Glutamatergic neuron (in vitro differentiated cells): ENCODE measurements around the gene PROC. TPM values are rescaled to one million over a fixed set of nuclear protein-coding genes. Genes with fewer than 3 reads are reported as not detected.

Source experiments
- DNase-seq: peaks from one replicate; pipeline ENCODE4 v3.0.0; 2022
- H3K27ac Mint-ChIP-seq: one replicate; pipeline ENCODE4 v1.8.0; 2020; ENCODE audit warnings: mild to moderate bottlenecking, mixed read lengths, inconsistent platforms; ENCODE audit not compliant: unreplicated experiment
- H3K27me3 Mint-ChIP-seq: one replicate; pipeline ENCODE4 v1.8.0; 2020; ENCODE audit warnings: mild to moderate bottlenecking, moderate library complexity, mixed read lengths, inconsistent platforms; ENCODE audit not compliant: unreplicated experiment
- H3K36me3 Mint-ChIP-seq: one replicate; pipeline ENCODE4 v1.8.0; 2020; ENCODE audit warnings: mild to moderate bottlenecking, mixed read lengths, inconsistent platforms; ENCODE audit not compliant: unreplicated experiment
- H3K4me1 Mint-ChIP-seq: one replicate; pipeline ENCODE4 v1.8.0; 2020; ENCODE audit warnings: mild to moderate bottlenecking, low read depth, mixed read lengths, inconsistent platforms; ENCODE audit not compliant: unreplicated experiment
- H3K4me3 Mint-ChIP-seq: one replicate; pipeline ENCODE4 v1.8.0; 2020; ENCODE audit warnings: mild to moderate bottlenecking, mixed read lengths, inconsistent platforms; ENCODE audit not compliant: unreplicated experiment
- H3K9me3 Mint-ChIP-seq: one replicate; pipeline ENCODE4 v1.8.0; 2020; ENCODE audit warnings: mild to moderate bottlenecking, moderate library complexity, mixed read lengths, inconsistent platforms; ENCODE audit not compliant: unreplicated experiment
- CTCF ChIP-seq: fragments of 200-600 bp; sonication (generic); IDR thresholded peaks from one replicate; pipeline ENCODE4 v1.5.0; 2021; ENCODE audit not compliant: partially characterized antibody, unreplicated experiment
- total RNA-seq: library from RNA; stranded (reverse); fragmentation: NEBNext Ultra II Directional; extraction: Animal tissue kit (Norgen Biotek cat#: 25700); gene quantifications from one replicate; pipeline ENCODE4 v1.2.1, GENCODE V29; 2021; ENCODE audit not compliant: unreplicated experiment

The PROC gene
- total RNA-seq, 1 donor from 2014 or later: not detected

- no peak overlapping the region for H3K4me3 Mint-ChIP-seq
- no peak for TF ChIP-seq CTCF
Observed at GRCh38 chr2:127462461-127462860, 44.2 kb downstream of the PROC start.

GRCh38 chr2:127463155-127463991, 45.1 kb downstream of the PROC start:
- Mint-ChIP-seq H3K27ac (peak overlapping the region; percentile 72), H3K4me1 (peaks cover 7% of the 10 kb centered on the region)
- peak; percentile 78 for DNase-seq

More at GRCh38 chr2:127462461-127462860, 44.2 kb downstream of the PROC start:
- Mint-ChIP-seq H3K27me3 (peaks cover 2% of the 10 kb centered on the region), H3K27ac (no peak overlapping the region), H3K9me3 (no peaks in the 10 kb centered on the region), H3K4me1 (peaks cover 7% of the 10 kb centered on the region), H3K36me3 (no peaks in the 10 kb centered on the region)
- DNase-seq: no peak

GRCh38 chr2:127464470-127465257, 46.4 kb downstream of the PROC start:
- no peak for DNase-seq
- peaks cover 4% of the 10 kb centered on the region for H3K36me3 Mint-ChIP-seq
- no peak for TF ChIP-seq CTCF
- H3K4me3 Mint-ChIP-seq: no peak overlapping the region
- H3K27me3 Mint-ChIP-seq: peaks cover 4% of the 10 kb centered on the region
- H3K9me3 Mint-ChIP-seq: peaks cover 4% of the 10 kb centered on the region
- H3K27ac Mint-ChIP-seq: peak overlapping the region; percentile 43
- peaks cover 7% of the 10 kb centered on the region for H3K4me1 Mint-ChIP-seq

More at GRCh38 chr2:127463155-127463991, 45.1 kb downstream of the PROC start:
- peaks cover 4% of the 10 kb centered on the region for H3K27me3 Mint-ChIP-seq
- no peak overlapping the region for H3K4me3 Mint-ChIP-seq
- TF ChIP-seq CTCF: no peak
- peaks cover 4% of the 10 kb centered on the region for H3K36me3 Mint-ChIP-seq
- H3K9me3 Mint-ChIP-seq: peaks cover 3% of the 10 kb centered on the region

GRCh38 chr2:127465258-127465657, 47.0 kb downstream of the PROC start:
- peaks cover 4% of the 10 kb centered on the region for H3K36me3 Mint-ChIP-seq
- H3K4me3 Mint-ChIP-seq: no peak overlapping the region
- peaks cover 5% of the 10 kb centered on the region for H3K9me3 Mint-ChIP-seq
- no peak for DNase-seq
- no peak overlapping the region for H3K27ac Mint-ChIP-seq
- peaks cover 7% of the 10 kb centered on the region for H3K4me1 Mint-ChIP-seq
- H3K27me3 Mint-ChIP-seq: peaks cover 4% of the 10 kb centered on the region
- TF ChIP-seq CTCF: no peak

GRCh38 chr2:127469051-127469450, 50.8 kb downstream of the PROC start:
- no peak for DNase-seq
- TF ChIP-seq CTCF: no peak
- H3K27ac Mint-ChIP-seq: no peak overlapping the region
- H3K27me3 Mint-ChIP-seq: peaks cover 4% of the 10 kb centered on the region
- H3K4me3 Mint-ChIP-seq: no peak overlapping the region
- no peaks in the 10 kb centered on the region for H3K4me1 Mint-ChIP-seq
- peaks cover 5% of the 10 kb centered on the region for H3K9me3 Mint-ChIP-seq
- peaks cover 4% of the 10 kb centered on the region for H3K36me3 Mint-ChIP-seq
